ENCODE measurements around the gene DNAL4. TPM values are rescaled to one million over a fixed set of nuclear protein-coding genes. Genes with fewer than 3 reads are reported as not detected.

DNAL4 gene
- total RNA-seq, 2 donors from 2014 or later: 24.8 to 29.8 TPM

GRCh38 chr22:38784035-38784434, 9.9 kb downstream of the DNAL4 start:
- Histone ChIP-seq H3K27ac (ENCODE audit: low read depth, low read length) (no peak overlapping the region), H3K4me1 (ENCODE audit: control insufficient read depth, insufficient read depth, low read length) (no peaks in the 10 kb centered on the region), H3K9me3 (ENCODE audit: control insufficient read depth, low read length) (no peaks in the 10 kb centered on the region), H3K27me3 (ENCODE audit: control insufficient read depth, insufficient read depth, low read length, poor library complexity, severe bottlenecking) (no peaks in the 10 kb centered on the region), H3K4me3 (ENCODE audit: low read length) (no peak overlapping the region), H3K36me3 (ENCODE audit: control insufficient read depth, insufficient read depth, low read length) (no peaks in the 10 kb centered on the region), H3K9ac (ENCODE audit: extremely low read depth, low read length, poor library complexity, severe bottlenecking) (no peak overlapping the region)
- DNase-seq: no peak
- no peak for TF ChIP-seq CTCF (conservative IDR thresholded peaks at IDR 0.05)
- Mint-ChIP-seq H3K9me3 (no peaks in the 10 kb centered on the region), H3K4me1 (peaks cover 1% of the 10 kb centered on the region), H3K27ac (no peak overlapping the region), H3K27me3 (ENCODE audit: insufficient read depth) (no peaks in the 10 kb centered on the region), H3K4me3 (no peak overlapping the region), H3K36me3 (ENCODE audit: low read depth) (peaks cover 25% of the 10 kb centered on the region)
- WGBS, 2 experiments (ENCODE audit: insufficient coverage in 1 of 2, insufficient read length in 1 of 2): 95 to 97% methylated on average over 12 to 15 of the region's 15 CpGs

GRCh38 chr22:38783095-38783615, 10.8 kb downstream of the DNAL4 start:
- no peak for DNase-seq
- Mint-ChIP-seq H3K9me3 (no peaks in the 10 kb centered on the region), H3K4me3 (no peak overlapping the region), H3K4me1 (peaks cover 1% of the 10 kb centered on the region), H3K27me3 (ENCODE audit: insufficient read depth) (no peaks in the 10 kb centered on the region), H3K27ac (no peak overlapping the region), H3K36me3 (ENCODE audit: low read depth) (peaks cover 26% of the 10 kb centered on the region)
- H3K4me1 ChIP-seq (ENCODE audit: control insufficient read depth, insufficient read depth, low read length): no peaks in the 10 kb centered on the region
- H3K36me3 ChIP-seq (ENCODE audit: control insufficient read depth, insufficient read depth, low read length): no peaks in the 10 kb centered on the region
- no peak overlapping the region for H3K4me3 ChIP-seq (ENCODE audit: low read length)
- WGBS, 2 experiments (ENCODE audit: insufficient coverage in 1 of 2, insufficient read length in 1 of 2): 92% methylated on average over 11 of the region's 14 CpGs; no CpG with 5 or more reads in 1 of the 2 experiments
- no peak overlapping the region for H3K9ac ChIP-seq (ENCODE audit: extremely low read depth, low read length, poor library complexity, severe bottlenecking)
- no peak overlapping the region for H3K27ac ChIP-seq (ENCODE audit: low read depth, low read length)
- no peak for TF ChIP-seq CTCF (conservative IDR thresholded peaks at IDR 0.05)
- H3K9me3 ChIP-seq (ENCODE audit: control insufficient read depth, low read length): no peaks in the 10 kb centered on the region
- no peaks in the 10 kb centered on the region for H3K27me3 ChIP-seq (ENCODE audit: control insufficient read depth, insufficient read depth, low read length, poor library complexity, severe bottlenecking)

GRCh38 chr22:38782402-38783094, 11.4 kb downstream of the DNAL4 start:
- 84 to 86% methylated on average over 12 to 13 of the region's 13 CpGs for WGBS, 2 experiments (ENCODE audit: insufficient coverage in 1 of 2, insufficient read length in 1 of 2)
- H3K27me3 Mint-ChIP-seq (ENCODE audit: insufficient read depth): no peaks in the 10 kb centered on the region
- Histone ChIP-seq H3K4me3 (ENCODE audit: low read length) (no peak overlapping the region), H3K36me3 (ENCODE audit: control insufficient read depth, insufficient read depth, low read length) (no peaks in the 10 kb centered on the region), H3K9me3 (ENCODE audit: control insufficient read depth, low read length) (no peaks in the 10 kb centered on the region), H3K9ac (ENCODE audit: extremely low read depth, low read length, poor library complexity, severe bottlenecking) (no peak overlapping the region), H3K27me3 (ENCODE audit: control insufficient read depth, insufficient read depth, low read length, poor library complexity, severe bottlenecking) (no peaks in the 10 kb centered on the region), H3K27ac (ENCODE audit: low read depth, low read length) (no peak overlapping the region), H3K4me1 (ENCODE audit: control insufficient read depth, insufficient read depth, low read length) (no peaks in the 10 kb centered on the region)
- H3K9me3 Mint-ChIP-seq: no peaks in the 10 kb centered on the region
- no peak for DNase-seq
- no peak for TF ChIP-seq CTCF (conservative IDR thresholded peaks at IDR 0.05)
- peaks cover 24% of the 10 kb centered on the region for H3K36me3 Mint-ChIP-seq (ENCODE audit: low read depth)
- H3K4me1 Mint-ChIP-seq: peaks cover 1% of the 10 kb centered on the region
- no peak overlapping the region for H3K4me3 Mint-ChIP-seq
- H3K27ac Mint-ChIP-seq: no peak overlapping the region

Measured in endodermal cell (in vitro differentiated cells).